GM18951 (cell line): ENCODE results near the gene ECE1.
A peak's percentile ranks its signal among the peaks of the same experiment; 100 is the strongest.
"Not testable (repeated sequence)": the region's sequence is repeated elsewhere in the genome, so short reads cannot be mapped to it uniquely, and the experiment has no call there.

ENCODE experiments used
- POLR2A ChIP-seq: IDR thresholded peaks from 4 replicates; pipeline ENCODE4 v1.6.1; 2011; ENCODE audit warnings: mild to moderate bottlenecking; ENCODE audit not compliant: insufficient read length, insufficient read depth; ENCODE audit errors: extremely low read depth
- in situ Hi-C: fragments of 300-500 bp; cut with MboI; formaldehyde crosslinking; loops from one replicate; pipeline ENCODE4 v1.12.0; 2022; ENCODE audit warnings: low sequenced_read_pairs, mixed read lengths, inconsistent platforms; ENCODE audit not compliant: unreplicated experiment

Gene ECE1

GRCh38 chr1:21176586-21177555 is 113.4 kb downstream of the ECE1 start, which contains the start of gene EIF4G3:
Gene EIF4G3, minus strand, starts transcription at chr1:21176897. Its CDS starts 174,155 bp downstream, at chr1:21002742.
- in situ Hi-C loops, result no loop called here

GRCh38 chr1:21175670-21176581 is 114.3 kb downstream of the ECE1 start:
- in situ Hi-C loops, result no loop called here

More at GRCh38 chr1:21176586-21177555, 113.4 kb downstream of the ECE1 start, which contains the start of gene EIF4G3:
- peak; percentile 86 for TF ChIP-seq POLR2A

GRCh38 chr1:21175324-21175669 is 115.0 kb downstream of the ECE1 start:
- no peak for TF ChIP-seq POLR2A
- in situ Hi-C loops, result no loop called here

More at GRCh38 chr1:21175670-21176581, 114.3 kb downstream of the ECE1 start:
- TF ChIP-seq POLR2A, result no peak

GRCh38 chr1:21174654-21175323 is 115.5 kb downstream of the ECE1 start:
- in situ Hi-C loops, result no loop called here
- no peak for TF ChIP-seq POLR2A

- no peak for TF ChIP-seq POLR2A
- in situ Hi-C loops, result no loop called here
Measured at GRCh38 chr1:21174230-21174629, 116.0 kb downstream of the ECE1 start.

- in situ Hi-C loops, result not testable (repeated sequence)
Measured at GRCh38 chr1:21173096-21173495, 117.2 kb downstream of the ECE1 start.

GRCh38 chr1:21170837-21171236 is 119.4 kb downstream of the ECE1 start:
- in situ Hi-C loops, result not testable (repeated sequence)

- TF ChIP-seq POLR2A, result no peak
- in situ Hi-C loops, result no loop called here
Measured at GRCh38 chr1:21168444-21168843, 121.8 kb downstream of the ECE1 start.
